ENCODE data around the gene CBX8. TPM values are rescaled to one million over a fixed set of nuclear protein-coding genes. Genes with fewer than 3 reads are reported as not detected.

The CBX8 gene
- total and polyA plus RNA-seq, 2 of the 8 experiments (the other 6 are each of a cell fraction or from before 2014, with no cell fraction given) = 0.09 to 2.1 TPM

GRCh38 chr17:79799538-79800324 lies 2.9 kb upstream of the CBX8 start (continued):
- TF ChIP-seq SP1 (IDR thresholded peaks at IDR 0.05; ENCODE audit: low read depth, low read length) (no peak), TAF1 (IDR thresholded peaks at IDR 0.05; ENCODE audit: low read depth, low read length) (no peak), E2F6 (IDR thresholded peaks at IDR 0.05) (no peak)

Data from H1 (cell line).